ENCODE measurements around the gene HLX. TPM values are rescaled to one million over a fixed set of nuclear protein-coding genes. Genes with fewer than 3 reads are reported as not detected.

HLX gene
- total and polyA plus RNA-seq, 4 donors, result 3.0 to 8.3 (median 6.1) TPM

DNA sequence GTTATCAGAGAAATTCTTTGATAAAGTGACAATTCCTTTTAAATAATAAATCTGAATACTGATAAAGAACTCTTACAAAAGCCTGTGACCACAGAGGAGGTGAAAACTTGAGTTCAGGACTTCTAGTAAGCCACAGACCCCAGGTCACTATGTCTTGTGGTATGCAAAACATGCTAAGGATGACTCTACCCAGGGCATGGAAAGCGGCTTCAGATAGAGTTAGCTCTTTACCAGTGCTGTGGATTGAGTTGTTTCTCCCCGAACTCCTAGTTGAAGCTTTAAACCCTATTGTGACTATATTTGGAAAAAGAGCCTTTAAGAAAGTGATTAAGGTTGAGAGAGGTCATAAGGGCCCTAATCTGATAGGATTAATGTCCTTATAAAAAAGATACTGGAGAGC is 42.3 kb downstream of the HLX start:
- no peak overlapping the region for H3K27ac ChIP-seq (ENCODE audit: low read depth in 1 of 2, low read length in 2 of 2)
- no peaks in the 10 kb centered on the region for H3K9me3 ChIP-seq (ENCODE audit: control insufficient read depth in 4 of 4, low read length in 3 of 4)
- H3K36me3 ChIP-seq (ENCODE audit: control insufficient read depth in 4 of 4, insufficient read depth in 3 of 4, low read depth in 1 of 4, low read length in 3 of 4), result no peaks in the 10 kb centered on the region
- no peak for DNase-seq (ENCODE audit: low spot score)
- H3K27me3 ChIP-seq (ENCODE audit: control insufficient read depth in 4 of 4, insufficient read depth in 4 of 4, low read length in 3 of 4), result no peaks in the 10 kb centered on the region
- WGBS, result 96% methylated on average over 2 of the region's 2 CpGs
- H3K9ac ChIP-seq (ENCODE audit: low read depth in 1 of 2, low read length in 2 of 2), result no peak overlapping the region
- TF ChIP-seq, protein P1, sequence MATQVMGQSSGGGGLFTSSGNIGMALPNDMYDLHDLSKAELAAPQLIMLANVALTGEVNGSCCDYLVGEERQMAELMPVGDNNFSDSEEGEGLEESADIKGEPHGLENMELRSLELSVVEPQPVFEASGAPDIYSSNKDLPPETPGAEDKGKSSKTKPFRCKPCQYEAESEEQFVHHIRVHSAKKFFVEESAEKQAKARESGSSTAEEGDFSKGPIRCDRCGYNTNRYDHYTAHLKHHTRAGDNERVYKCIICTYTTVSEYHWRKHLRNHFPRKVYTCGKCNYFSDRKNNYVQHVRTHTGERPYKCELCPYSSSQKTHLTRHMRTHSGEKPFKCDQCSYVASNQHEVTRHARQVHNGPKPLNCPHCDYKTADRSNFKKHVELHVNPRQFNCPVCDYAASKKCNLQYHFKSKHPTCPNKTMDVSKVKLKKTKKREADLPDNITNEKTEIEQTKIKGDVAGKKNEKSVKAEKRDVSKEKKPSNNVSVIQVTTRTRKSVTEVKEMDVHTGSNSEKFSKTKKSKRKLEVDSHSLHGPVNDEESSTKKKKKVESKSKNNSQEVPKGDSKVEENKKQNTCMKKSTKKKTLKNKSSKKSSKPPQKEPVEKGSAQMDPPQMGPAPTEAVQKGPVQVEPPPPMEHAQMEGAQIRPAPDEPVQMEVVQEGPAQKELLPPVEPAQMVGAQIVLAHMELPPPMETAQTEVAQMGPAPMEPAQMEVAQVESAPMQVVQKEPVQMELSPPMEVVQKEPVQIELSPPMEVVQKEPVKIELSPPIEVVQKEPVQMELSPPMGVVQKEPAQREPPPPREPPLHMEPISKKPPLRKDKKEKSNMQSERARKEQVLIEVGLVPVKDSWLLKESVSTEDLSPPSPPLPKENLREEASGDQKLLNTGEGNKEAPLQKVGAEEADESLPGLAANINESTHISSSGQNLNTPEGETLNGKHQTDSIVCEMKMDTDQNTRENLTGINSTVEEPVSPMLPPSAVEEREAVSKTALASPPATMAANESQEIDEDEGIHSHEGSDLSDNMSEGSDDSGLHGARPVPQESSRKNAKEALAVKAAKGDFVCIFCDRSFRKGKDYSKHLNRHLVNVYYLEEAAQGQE (IDR thresholded peaks at IDR 0.05), result no peak
- no peak for TF ChIP-seq JUND (IDR thresholded peaks at IDR 0.05)
- TF ChIP-seq, protein P2, sequence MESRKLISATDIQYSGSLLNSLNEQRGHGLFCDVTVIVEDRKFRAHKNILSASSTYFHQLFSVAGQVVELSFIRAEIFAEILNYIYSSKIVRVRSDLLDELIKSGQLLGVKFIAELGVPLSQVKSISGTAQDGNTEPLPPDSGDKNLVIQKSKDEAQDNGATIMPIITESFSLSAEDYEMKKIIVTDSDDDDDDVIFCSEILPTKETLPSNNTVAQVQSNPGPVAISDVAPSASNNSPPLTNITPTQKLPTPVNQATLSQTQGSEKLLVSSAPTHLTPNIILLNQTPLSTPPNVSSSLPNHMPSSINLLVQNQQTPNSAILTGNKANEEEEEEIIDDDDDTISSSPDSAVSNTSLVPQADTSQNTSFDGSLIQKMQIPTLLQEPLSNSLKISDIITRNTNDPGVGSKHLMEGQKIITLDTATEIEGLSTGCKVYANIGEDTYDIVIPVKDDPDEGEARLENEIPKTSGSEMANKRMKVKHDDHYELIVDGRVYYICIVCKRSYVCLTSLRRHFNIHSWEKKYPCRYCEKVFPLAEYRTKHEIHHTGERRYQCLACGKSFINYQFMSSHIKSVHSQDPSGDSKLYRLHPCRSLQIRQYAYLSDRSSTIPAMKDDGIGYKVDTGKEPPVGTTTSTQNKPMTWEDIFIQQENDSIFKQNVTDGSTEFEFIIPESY (IDR thresholded peaks at IDR 0.05), result no peak
- no peak for TF ChIP-seq TAF1 (conservative IDR thresholded peaks at IDR 0.05)
- no peak for TF ChIP-seq FOXA1 (IDR thresholded peaks at IDR 0.05)
- TF ChIP-seq YY1 (IDR thresholded peaks at IDR 0.05), result no peak
- TF ChIP-seq NR2F2 (IDR thresholded peaks at IDR 0.05), result no peak
- TF ChIP-seq SP1 (IDR thresholded peaks at IDR 0.05), result no peak
- peaks cover 0 to 18% (median 11%) of the 10 kb centered on the region in 4 donors for H3K4me1 ChIP-seq (ENCODE audit: control insufficient read depth in 4 of 4, insufficient read depth in 4 of 4, low read length in 3 of 4)
- H3K4me3 ChIP-seq (ENCODE audit: low read depth in 1 of 3, low read length in 3 of 3), result no peak overlapping the region

DNA sequence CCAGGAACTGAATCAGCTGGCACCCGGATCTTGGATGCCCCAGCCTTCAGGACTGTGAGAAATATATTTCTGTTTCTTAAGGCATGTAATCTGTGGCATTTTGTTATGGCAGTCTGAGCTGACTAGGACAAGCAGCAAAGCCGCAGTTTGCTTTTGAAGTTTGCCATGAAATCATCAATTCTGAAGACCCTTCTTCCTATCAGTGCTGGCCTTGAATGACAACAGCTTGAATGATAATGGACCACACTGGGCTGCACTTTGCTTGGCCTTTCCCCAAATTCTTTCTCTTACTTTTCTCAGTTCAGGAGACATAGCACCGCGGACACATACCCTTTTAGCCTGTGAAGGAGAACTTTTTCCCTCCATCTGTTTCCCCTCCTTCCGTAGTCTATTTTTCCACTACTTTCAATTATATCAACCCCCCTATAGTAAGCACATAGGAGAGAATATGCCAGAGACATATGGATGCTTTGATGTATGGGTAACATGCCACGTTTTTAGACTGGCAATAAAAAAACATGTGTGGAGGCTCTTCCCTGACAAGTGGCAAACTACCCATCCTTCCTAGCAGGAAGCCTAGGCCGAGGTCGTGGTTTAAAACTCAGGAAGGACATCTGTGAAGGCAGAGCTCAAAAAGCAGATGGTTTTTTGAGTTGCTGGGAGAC is 42.9 kb downstream of the HLX start:
- DNase-seq (ENCODE audit: low spot score), result no peak
- no peak for TF ChIP-seq HNF4G (IDR thresholded peaks at IDR 0.05)
- TF ChIP-seq, protein P1 (IDR thresholded peaks at IDR 0.05), result no peak
- no peak for TF ChIP-seq HNF4A (conservative IDR thresholded peaks at IDR 0.05)
- no peak for TF ChIP-seq RXRA (IDR thresholded peaks at IDR 0.05)
- TF ChIP-seq RAD21 (IDR thresholded peaks at IDR 0.05), result no peak
- TF ChIP-seq, protein P3, sequence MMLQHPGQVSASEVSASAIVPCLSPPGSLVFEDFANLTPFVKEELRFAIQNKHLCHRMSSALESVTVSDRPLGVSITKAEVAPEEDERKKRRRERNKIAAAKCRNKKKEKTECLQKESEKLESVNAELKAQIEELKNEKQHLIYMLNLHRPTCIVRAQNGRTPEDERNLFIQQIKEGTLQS (IDR thresholded peaks at IDR 0.05), result no peak
- TF ChIP-seq FOXA2 (IDR thresholded peaks at IDR 0.05), result no peak
- TF ChIP-seq, protein P4, sequence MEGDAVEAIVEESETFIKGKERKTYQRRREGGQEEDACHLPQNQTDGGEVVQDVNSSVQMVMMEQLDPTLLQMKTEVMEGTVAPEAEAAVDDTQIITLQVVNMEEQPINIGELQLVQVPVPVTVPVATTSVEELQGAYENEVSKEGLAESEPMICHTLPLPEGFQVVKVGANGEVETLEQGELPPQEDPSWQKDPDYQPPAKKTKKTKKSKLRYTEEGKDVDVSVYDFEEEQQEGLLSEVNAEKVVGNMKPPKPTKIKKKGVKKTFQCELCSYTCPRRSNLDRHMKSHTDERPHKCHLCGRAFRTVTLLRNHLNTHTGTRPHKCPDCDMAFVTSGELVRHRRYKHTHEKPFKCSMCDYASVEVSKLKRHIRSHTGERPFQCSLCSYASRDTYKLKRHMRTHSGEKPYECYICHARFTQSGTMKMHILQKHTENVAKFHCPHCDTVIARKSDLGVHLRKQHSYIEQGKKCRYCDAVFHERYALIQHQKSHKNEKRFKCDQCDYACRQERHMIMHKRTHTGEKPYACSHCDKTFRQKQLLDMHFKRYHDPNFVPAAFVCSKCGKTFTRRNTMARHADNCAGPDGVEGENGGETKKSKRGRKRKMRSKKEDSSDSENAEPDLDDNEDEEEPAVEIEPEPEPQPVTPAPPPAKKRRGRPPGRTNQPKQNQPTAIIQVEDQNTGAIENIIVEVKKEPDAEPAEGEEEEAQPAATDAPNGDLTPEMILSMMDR (IDR thresholded peaks at IDR 0.05; ENCODE audit: low read depth, low read length, missing input control), result no peak
- no peak for TF ChIP-seq GABPA (IDR thresholded peaks at IDR 0.05 in 1 of 2, conservative IDR thresholded peaks at IDR 0.05 in 1 of 2)
- H3K36me3 ChIP-seq (ENCODE audit: control insufficient read depth in 4 of 4, insufficient read depth in 3 of 4, low read depth in 1 of 4, low read length in 3 of 4), result no peaks in the 10 kb centered on the region
- H3K27me3 ChIP-seq (ENCODE audit: control insufficient read depth in 4 of 4, insufficient read depth in 4 of 4, low read length in 3 of 4), result no peaks in the 10 kb centered on the region
- no peak overlapping the region for H3K27ac ChIP-seq (ENCODE audit: low read depth in 1 of 2, low read length in 2 of 2)
- 82% methylated on average over 8 of the region's 8 CpGs for WGBS
- H3K9me3 ChIP-seq (ENCODE audit: control insufficient read depth in 4 of 4, low read length in 3 of 4), result no peaks in the 10 kb centered on the region
- H3K9ac ChIP-seq (ENCODE audit: low read depth in 1 of 2, low read length in 2 of 2), result no peak overlapping the region
- no peak overlapping the region for H3K4me3 ChIP-seq (ENCODE audit: low read depth in 1 of 3, low read length in 3 of 3)
- H3K4me1 ChIP-seq (ENCODE audit: control insufficient read depth in 4 of 4, insufficient read depth in 4 of 4, low read length in 3 of 4), result peaks cover 0 to 16% (median 11%) of the 10 kb centered on the region in 4 donors

All from liver (tissue), 9 donors.